GM18511 (cell line): ENCODE results near the gene RABL6.

Source experiments
- ATAC-seq: cut with Tn5 transposase; IDR thresholded peaks from one replicate; pipeline ENCODE4 v1.9.1; 2021; ENCODE audit warnings: mild to moderate bottlenecking, moderate library complexity; ENCODE audit not compliant: unreplicated experiment

The RABL6 gene

GRCh38 chr9:136845465-136846260 is 37.9 kb downstream of the RABL6 start:
- ATAC-seq, result no peak

DNA sequence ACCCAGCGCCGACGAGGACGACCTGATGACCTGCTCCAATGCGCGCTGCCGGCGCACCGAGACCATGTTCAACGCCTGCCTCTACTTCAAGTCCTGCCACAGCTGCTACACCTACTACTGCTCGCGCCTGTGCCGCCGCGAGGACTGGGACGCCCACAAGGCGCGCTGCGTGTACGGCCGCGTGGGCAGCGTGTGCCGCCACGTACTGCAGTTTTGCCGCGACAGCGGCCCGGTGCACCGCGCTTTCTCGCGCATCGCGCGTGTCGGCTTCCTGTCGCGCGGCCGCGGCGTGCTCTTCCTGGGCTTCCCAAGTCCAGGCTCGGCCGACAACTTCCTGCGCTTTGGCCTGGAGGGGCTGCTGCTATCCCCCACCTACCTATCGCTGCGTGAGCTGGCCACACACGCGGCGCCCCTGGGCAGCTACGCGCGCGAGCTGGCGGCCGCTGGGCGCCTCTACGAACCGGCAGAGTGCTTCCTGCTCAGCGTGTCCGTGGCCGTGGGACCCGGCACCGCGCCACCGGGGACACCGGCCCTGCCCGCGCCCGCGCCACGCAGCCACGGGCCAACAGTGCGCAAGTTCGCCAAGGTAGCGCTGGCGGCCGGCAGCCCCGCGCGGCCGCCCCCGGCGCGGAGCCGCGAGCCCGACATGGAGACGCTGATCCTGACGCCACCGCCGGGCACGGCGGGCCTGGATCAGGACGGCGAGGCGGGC is 38.8 kb downstream of the RABL6 start:
- no peak for ATAC-seq

DNA sequence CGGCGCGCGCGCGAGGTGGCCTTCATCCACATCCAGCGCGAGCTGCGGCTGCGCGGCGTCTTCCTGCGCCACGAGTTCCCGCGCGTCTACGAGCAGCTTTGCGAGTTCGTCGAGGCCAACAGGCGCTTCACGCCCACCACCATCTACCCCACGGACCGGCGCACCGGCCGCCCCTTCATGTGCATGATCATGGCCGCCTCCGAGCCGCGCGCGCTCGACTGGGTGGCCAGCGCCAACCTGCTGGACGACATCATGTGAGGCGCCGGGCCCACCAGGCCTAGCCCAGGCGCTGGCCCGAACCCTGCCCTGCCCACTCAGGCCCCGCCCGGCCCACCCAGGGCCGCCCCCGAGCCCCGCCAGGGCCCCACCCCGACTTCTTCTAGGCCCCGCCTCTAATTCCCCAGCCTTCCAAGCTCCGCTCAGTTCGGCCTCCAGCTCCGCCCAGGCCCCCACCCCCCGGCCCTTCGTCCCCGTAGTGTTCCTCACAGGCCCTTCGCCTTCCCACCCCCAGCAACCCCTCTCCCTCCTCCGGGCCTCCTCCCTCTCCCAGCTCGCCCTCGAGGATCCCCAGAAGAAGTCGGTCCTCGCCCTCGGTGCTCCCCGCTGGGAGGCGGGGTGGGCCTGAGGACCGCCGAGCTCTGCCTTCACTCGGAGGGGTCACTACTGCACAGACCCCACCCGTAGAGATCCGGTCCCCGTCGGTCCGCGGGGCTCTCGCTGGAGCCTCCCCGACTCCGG is 39.5 kb downstream of the RABL6 start:
- ATAC-seq, result no peak

DNA sequence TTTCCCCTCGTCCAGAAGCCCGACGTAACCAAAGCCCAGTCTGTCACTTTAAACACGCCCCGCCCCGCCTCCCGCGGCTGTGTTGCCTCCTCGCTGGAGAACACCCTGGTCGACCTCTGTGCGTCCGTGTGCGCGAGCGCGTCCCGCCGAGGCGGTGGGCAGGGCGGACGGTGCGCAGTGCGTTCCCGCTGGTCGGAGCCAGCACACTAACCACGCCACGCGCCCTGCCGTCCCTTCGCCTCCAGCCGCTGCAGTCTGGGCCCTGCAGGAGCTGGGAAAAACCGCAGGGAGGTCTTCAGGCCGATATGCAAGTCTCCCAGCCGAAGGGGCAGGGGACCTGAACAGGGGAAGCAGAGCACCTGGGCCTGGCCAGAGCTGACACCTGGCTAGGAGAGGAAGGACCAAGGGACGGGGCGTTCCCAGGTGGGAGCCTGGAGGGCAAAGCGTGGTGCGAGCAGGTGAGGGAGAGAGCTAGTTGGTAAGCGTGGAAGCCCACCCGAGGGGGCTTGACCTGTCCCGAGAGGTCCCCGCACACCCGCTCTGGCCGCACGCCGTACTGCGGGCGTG is 40.2 kb downstream of the RABL6 start:
- ATAC-seq, result no peak

DNA sequence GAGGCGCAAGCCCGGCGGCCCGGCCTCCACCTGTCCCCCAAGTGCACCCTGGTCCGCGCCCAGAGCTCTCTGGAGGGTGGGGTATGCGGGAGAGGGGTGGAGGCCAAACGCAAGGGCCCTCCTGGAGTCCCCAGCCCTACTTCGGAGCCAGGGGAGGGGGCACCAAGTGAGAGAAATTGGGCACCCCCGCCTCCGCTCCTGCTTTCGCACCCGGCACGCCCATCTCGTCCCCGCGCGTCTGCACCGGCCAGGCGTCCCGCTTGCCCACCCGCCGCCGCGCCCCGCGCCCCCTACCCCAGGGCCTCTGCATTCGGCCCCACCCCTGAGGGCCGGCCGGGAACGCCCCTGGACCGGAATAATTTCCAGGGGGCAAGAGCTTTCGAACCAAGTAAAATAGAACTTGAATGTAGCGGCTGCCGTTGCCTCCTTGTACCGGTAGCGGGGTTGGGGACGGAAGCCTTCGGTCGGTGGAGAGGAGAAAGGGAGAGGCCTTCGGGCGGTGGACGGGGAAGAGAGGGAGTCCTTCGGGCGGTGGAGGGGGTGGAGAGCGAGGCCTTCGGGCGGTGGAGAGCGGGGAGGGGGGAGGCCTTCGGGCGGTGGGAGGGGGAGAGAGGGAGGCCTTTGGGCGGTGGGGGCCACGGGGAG is 40.8 kb downstream of the RABL6 start:
- no peak for ATAC-seq

GRCh38 chr9:136849038-136849959 is 41.6 kb downstream of the RABL6 start, which contains the start of gene PHPT1:
Gene PHPT1, plus strand, starts transcription at chr9:136849409. Its CDS starts 22 bp downstream, at chr9:136849431.
- ATAC-seq, result peak; percentile 80

DNA sequence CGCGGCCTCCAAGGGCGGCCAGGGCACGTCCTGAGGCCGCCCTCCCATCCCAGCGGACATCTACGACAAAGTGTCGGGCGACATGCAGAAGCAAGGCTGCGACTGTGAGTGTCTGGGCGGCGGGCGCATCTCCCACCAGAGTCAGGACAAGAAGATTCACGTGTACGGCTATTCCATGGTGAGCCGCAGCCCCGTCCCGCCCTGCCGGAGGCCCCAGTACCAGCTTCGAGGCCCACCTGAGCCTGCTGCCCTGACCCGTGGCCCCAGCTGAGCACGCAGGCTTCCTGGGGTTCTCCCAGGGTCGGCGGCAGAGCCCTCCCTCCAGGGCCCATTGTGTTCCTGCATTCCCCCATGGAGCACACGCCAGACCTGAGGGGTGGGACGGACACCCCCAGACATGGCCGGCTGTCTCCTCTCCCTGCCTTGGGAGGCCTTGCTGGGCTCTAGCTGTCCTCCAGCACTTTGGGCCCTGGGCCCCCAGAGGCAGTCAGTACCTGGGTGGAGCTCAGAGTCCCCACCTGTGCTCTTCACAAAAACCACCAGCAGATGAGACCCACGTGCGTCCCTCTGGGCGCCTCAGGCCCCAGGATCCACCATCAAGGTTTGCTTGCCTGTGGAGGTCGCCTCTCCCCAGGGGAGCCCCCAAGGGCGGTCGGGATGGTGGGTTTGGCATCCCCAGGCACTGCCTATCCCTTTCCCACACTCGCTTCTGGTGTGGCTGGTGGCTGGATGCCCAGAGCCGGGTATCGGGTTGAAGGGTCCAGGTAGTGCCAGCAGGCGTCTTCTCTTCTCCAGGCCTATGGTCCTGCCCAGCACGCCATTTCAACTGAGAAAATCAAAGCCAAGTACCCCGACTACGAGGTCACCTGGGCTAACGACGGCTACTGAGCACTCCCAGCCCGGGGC is 42.5 kb downstream of the RABL6 start:
- ATAC-seq, result no peak

DNA sequence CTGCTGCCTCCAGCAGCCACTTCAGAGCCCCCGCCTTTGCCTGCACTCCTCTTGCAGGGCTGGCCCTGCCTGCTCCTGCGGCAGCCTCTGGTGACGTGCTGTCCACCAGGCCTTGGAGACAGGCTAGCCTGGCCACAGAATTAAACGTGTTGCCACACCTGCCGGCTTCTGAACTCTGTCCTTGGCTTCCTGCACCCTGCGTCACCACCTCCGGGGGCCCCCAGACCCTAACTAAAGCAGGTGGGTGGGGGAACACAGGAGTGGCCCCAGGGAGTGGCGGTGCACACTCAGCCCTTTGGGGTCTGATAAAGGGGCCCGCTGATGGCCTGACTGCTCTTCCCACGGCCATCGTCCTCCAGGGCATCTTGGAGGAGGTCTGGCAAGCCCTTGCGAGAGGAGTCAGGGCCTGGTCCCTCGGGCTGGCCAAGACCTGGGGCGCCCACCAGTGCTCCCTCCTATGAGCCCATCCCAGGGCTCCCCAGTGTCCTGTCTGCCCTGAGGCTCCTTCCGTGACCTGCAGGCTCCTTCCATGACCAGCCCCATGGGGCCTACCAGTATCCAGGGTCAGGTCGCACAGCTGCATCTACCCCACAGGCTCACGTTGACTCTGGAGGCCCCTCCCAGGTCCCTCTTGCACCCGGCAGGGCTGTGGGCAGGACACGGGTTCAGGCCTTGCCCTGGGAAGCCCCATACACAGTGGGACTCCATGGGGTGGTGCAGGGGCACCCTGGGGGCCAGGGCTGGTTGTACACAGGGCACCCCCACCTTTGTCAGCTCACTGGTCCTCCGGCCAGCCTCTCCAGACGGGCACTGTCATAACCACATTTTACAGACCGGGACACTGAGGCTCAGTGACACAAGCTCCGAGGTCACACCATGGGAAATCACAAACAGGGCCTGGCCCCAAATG is 43.4 kb downstream of the RABL6 start:
- ATAC-seq, result no peak

GRCh38 chr9:136851941-136852663 is 44.4 kb downstream of the RABL6 start, which contains the start of gene MAMDC4:
Gene MAMDC4, plus strand, starts transcription at chr9:136852346. Its CDS starts 71 bp downstream, at chr9:136852417.
- ATAC-seq, result no peak

- ATAC-seq, result no peak
These were observed 45.2 kb downstream of the RABL6 start for GRCh38 chr9:136852664-136853595.

DNA sequence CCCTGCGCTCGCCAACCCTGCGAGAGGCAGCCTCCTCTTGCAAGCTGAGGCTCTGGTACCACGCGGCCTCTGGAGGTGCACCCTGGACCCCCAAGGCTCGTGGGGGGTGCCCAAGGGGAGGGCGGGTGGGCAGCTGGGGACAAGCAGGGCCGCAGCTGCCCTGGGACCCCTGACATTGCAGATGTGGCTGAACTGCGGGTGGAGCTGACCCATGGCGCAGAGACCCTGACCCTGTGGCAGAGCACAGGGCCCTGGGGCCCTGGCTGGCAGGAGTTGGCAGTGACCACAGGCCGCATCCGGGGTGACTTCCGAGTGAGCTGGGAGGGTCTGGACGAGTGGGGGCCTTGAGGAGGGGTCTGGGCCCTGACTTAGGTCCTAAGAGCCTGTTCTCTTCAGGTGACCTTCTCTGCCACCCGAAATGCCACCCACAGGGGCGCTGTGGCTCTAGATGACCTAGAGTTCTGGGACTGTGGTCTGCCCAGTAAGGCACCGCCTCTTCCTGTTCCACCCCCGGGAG is 45.9 kb downstream of the RABL6 start:
- ATAC-seq, result no peak

GRCh38 chr9:136854113-136854841 is 46.5 kb downstream of the RABL6 start:
- no peak for ATAC-seq

DNA sequence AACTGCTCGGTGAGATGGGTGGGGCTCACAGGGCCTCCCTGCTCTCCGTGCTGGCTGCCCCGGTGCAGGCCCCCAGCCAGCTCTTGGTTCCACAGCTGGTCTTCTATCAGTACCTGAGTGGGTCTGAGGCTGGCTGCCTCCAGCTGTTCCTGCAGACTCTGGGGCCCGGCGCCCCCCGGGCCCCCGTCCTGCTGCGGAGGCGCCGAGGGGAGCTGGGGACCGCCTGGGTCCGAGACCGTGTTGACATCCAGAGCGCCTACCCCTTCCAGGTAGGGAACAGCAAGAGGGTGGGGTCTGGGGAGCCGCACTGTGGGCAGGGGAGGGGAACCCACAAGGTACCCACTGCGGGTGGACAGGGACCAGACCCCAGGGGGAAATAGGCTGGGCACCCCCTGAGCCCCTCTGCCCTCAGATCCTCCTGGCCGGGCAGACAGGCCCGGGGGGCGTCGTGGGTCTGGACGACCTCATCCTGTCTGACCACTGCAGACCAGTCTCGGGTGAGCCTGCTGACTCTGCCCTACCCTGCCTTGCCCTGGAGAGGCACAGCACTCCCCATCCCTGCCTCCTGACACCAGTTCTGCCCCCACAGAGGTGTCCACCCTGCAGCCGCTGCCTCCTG is 47.2 kb downstream of the RABL6 start:
- ATAC-seq, result no peak

DNA sequence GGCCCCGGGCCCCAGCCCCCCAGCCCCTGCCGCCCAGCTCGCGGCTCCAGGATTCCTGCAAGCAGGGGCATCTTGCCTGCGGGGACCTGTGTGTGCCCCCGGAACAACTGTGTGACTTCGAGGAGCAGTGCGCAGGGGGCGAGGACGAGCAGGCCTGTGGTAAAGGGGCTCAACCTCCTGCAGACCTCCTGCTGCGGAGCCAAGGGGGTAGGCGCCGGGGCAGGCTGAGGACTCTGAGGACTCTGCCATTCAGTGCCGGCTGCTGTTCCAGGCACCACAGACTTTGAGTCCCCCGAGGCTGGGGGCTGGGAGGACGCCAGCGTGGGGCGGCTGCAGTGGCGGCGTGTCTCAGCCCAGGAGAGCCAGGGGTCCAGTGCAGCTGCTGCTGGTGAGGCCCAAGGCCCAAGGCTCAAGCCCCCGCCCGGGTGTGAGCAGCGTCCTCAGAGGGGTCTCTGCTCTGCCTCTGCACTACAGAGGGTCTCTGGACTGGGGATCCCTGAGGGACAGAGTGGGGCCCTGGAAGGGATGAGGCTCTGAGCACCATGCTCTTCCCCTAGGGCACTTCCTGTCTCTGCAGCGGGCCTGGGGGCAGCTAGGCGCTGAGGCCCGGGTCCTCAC is 47.8 kb downstream of the RABL6 start:
- ATAC-seq, result no peak
